ENCODE results near the gene NUS1.
"Not testable (repeated sequence)": the region's sequence is repeated elsewhere in the genome, so short reads cannot be mapped to it uniquely, and the experiment has no call there.

Gene NUS1

DNA sequence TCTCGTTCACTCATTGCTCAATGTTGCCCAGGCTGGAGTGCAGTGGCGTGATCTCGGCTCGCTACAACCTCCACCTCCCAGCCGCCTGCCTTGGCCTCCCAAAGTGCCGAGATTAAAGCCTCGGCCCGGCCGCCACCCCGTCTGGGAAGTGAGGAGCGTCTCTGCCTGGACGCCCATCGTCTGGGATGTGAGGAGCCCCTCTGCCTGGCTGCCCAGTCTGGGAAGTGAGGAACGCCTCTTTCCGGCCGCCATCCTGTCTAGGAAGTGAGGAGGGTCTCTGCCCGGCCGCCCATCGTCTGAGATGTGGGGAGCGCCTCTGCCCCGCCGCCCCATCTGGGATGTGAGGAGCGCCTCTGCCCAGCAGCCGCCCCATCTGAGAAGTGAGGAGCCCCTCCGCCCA, 75.4 kb downstream of the NUS1 start:
- not testable (repeated sequence) for H3K27ac Mint-ChIP-seq; H3K27me3 Mint-ChIP-seq; H3K4me3 Mint-ChIP-seq; H3K4me1 Mint-ChIP-seq; DNase-seq; ATAC-seq; H3K36me3 Mint-ChIP-seq (ENCODE audit: low read depth)
- peaks cover 14% of the 10 kb centered on the region for H3K9me3 Mint-ChIP-seq
